GM12878 (cell line): Measurements from ENCODE around the gene LINC00632. TPM values are rescaled to one million over a fixed set of nuclear protein-coding genes. Genes with fewer than 3 reads are reported as not detected.

ENCODE experiments used
- ATAC-seq: fragments of 200-7000 bp; cut with Tn5 transposase; 3 replicates; pipeline ENCODE4 v1.9.1; 2020; ENCODE audit warnings: mild to moderate bottlenecking, moderate library complexity
- BruUV-seq: library from RNA; stranded (reverse); fragments of 400-500 nt; replicated peaks from 2 replicates; lab custom pipeline; 2021; lab: Mats Ljungman, UMichigan
- CTCF ChIA-PET: fragments of 300-600 bp; sonication (Branson Sonifier 250); formaldehyde crosslinking; extraction: SDS; loops from one replicate; lab custom pipeline; 2021; ENCODE audit warnings: inconsistent platforms; lab: Yijun Ruan, JAX
- POLR2A ChIA-PET: fragments of 350-600 bp; formaldehyde crosslinking; extraction: SDS; loops from one replicate; lab custom pipeline; 2021; ENCODE audit warnings: inconsistent platforms; lab: Charles Lee
- RAD21 ChIA-PET: fragments of 300-600 bp; sonication (Branson Sonifier 250); formaldehyde crosslinking; loops from one replicate; lab custom pipeline; 2023; ENCODE audit warnings: antibody characterized with exemption; ENCODE audit not compliant: unreplicated experiment; lab: Charles Lee
- SMC1A ChIA-PET: fragments of 300-600 bp; sonication (Branson Sonifier 250); formaldehyde crosslinking; loops from one replicate; lab custom pipeline; 2023; ENCODE audit not compliant: unreplicated experiment, uncharacterized antibody; lab: Charles Lee
- DNase-seq: peaks from one replicate; pipeline ENCODE4 v3.0.0-alpha.2; 2011; ENCODE audit warnings: low read depth, low spot score
- FAIRE-seq: peaks from 3 replicates; lab custom pipeline; 2011; peaks lifted over from hg19 to GRCh38; lab: Jason Lieb, UNC
- H2AFZ ChIP-seq: 2 replicates; pipeline ENCODE4 v1.6.0; 2011; ENCODE audit warnings: low read depth, low read length, control low read depth; ENCODE audit not compliant: control insufficient read depth
- H3K27ac ChIP-seq: 2 replicates; pipeline ENCODE4 v1.5.1; 2011; ENCODE audit warnings: control low read depth; ENCODE audit not compliant: control insufficient read depth, insufficient read depth
- H3K27me3 ChIP-seq, 2 experiments: replicated peaks in 1 of 2; 2 replicates each; pipeline versions ENCODE4 v1.6.0 to v1.6.1; 2011; ENCODE audit warnings: low read length in 1 of 2; ENCODE audit not compliant: control insufficient read depth in 2 of 2, insufficient read depth in 2 of 2
- H3K36me3 ChIP-seq, 2 experiments: 2 replicates each; pipeline ENCODE4 v1.5.1; 2011; ENCODE audit warnings: low read length in 1 of 2; ENCODE audit not compliant: control insufficient read depth in 2 of 2, insufficient read depth in 2 of 2
- H3K4me1 ChIP-seq: 2 replicates; pipeline ENCODE4 v1.6.1; 2011; ENCODE audit warnings: mild to moderate bottlenecking, low read length, moderate library complexity, mixed read lengths; ENCODE audit not compliant: control insufficient read depth, insufficient read depth
- H3K4me2 ChIP-seq: 2 replicates; pipeline ENCODE4 v1.6.0; 2011; ENCODE audit warnings: control low read depth; ENCODE audit not compliant: control insufficient read depth, insufficient read depth
- H3K4me3 ChIP-seq: fragments of 200-600 bp; sonication (generic); 2 replicates; pipeline ENCODE4 v1.5.1; 2016
- H3K79me2 ChIP-seq: 2 replicates; pipeline ENCODE4 v1.6.0; 2011; ENCODE audit warnings: low read length; ENCODE audit not compliant: control insufficient read depth, insufficient read depth
- H3K9ac ChIP-seq: 2 replicates; pipeline ENCODE4 v1.8.0; 2011; ENCODE audit warnings: low read length, control low read depth, mixed read lengths; ENCODE audit not compliant: control insufficient read depth, insufficient read depth
- H3K9me3 ChIP-seq: replicated peaks from 3 replicates; pipeline ENCODE4 v1.5.1; 2011; ENCODE audit warnings: mild to moderate bottlenecking, low read length; ENCODE audit not compliant: control insufficient read depth, insufficient read depth
- H4K20me1 ChIP-seq: 2 replicates; pipeline ENCODE4 v1.6.0; 2011; ENCODE audit not compliant: control insufficient read depth, insufficient read depth
- CTCF ChIP-seq, 3 experiments: IDR thresholded peaks in 2 of 3; conservative IDR thresholded peaks in 1 of 3; 2 replicates each; pipeline ENCODE4 v1.5.1; 2011; ENCODE audit warnings: low read depth in 3 of 3, low read length in 3 of 3, mild to moderate bottlenecking in 3 of 3, control low read depth in 2 of 3, moderate library complexity in 2 of 3, inconsistent platforms in 1 of 3, mixed read lengths in 1 of 3; ENCODE audit not compliant: control insufficient read depth in 2 of 3, insufficient read depth in 1 of 3; ENCODE audit errors: extremely low read depth in 1 of 3
- FOXM1 ChIP-seq: IDR thresholded peaks from 2 replicates; pipeline ENCODE4 v1.6.1; 2012; ENCODE audit warnings: low read depth, mild to moderate bottlenecking, inconsistent platforms, low read length, moderate library complexity
- JUNB ChIP-seq: IDR thresholded peaks from 2 replicates; pipeline ENCODE4 v1.6.1; 2016; ENCODE audit warnings: antibody characterized with exemption, mild to moderate bottlenecking
- KAT2A ChIP-seq: conservative IDR thresholded peaks from 2 replicates; pipeline ENCODE4 v1.6.1; 2011; ENCODE audit warnings: low read depth, low read length; ENCODE audit not compliant: control insufficient read depth
- KLF5 ChIP-seq: fragments of 450-650 bp; IDR thresholded peaks from 2 replicates; pipeline ENCODE4 v1.6.1; 2014; ENCODE audit warnings: mild to moderate bottlenecking; ENCODE audit not compliant: partially characterized antibody
- LARP7 ChIP-seq: fragments of 450-650 bp; IDR thresholded peaks from 2 replicates; pipeline ENCODE4 v1.6.1; 2017; ENCODE audit warnings: mild to moderate bottlenecking
- NKRF ChIP-seq: fragments of 450-650 bp; conservative IDR thresholded peaks from 2 replicates; pipeline ENCODE4 v1.6.1; 2017; ENCODE audit warnings: mild to moderate bottlenecking, moderate library complexity
- PML ChIP-seq: IDR thresholded peaks from 2 replicates; pipeline ENCODE4 v1.6.1; 2012; ENCODE audit warnings: low read length, inconsistent platforms
- RCOR1 ChIP-seq: conservative IDR thresholded peaks from 2 replicates; pipeline ENCODE4 v1.6.1; 2012; ENCODE audit warnings: low read depth, low read length, improper control_type of control experiment
- RELA ChIP-seq: fragments of 450-650 bp; IDR thresholded peaks from 2 replicates; pipeline ENCODE4 v1.8.0; 2014; ENCODE audit warnings: borderline replicate concordance; ENCODE audit not compliant: partially characterized antibody
- RFX5 ChIP-seq: IDR thresholded peaks from 2 replicates; pipeline ENCODE4 v1.6.1; 2011; ENCODE audit warnings: low read depth, low read length, improper control_type of control experiment
- SIN3A ChIP-seq: IDR thresholded peaks from 2 replicates; pipeline ENCODE4 v1.6.1; 2012; ENCODE audit warnings: low read depth, low read length, improper control_type of control experiment
- SMAD1 ChIP-seq: fragments of 450-650 bp; IDR thresholded peaks from 2 replicates; pipeline ENCODE4 v1.6.1; 2018; ENCODE audit warnings: mild to moderate bottlenecking, low read depth; ENCODE audit not compliant: partially characterized antibody
- ZNF274 ChIP-seq: IDR thresholded peaks from one replicate; pipeline ENCODE4 v1.8.0; 2011; ENCODE audit not compliant: insufficient read length, insufficient read depth
- WGBS: methylation state at CpG from one replicate; pipeline ENCODE4 v1.1.6; 2016; ENCODE audit warnings: low lambda C conversion rate; ENCODE audit not compliant: insufficient replicate concordance, insufficient coverage; ENCODE audit errors: missing lambda C conversion rate; 5-methylcytosine and 5-hydroxymethylcytosine counted together
- in situ Hi-C: fragments of 300-500 bp; cut with MboI; formaldehyde crosslinking; loops from 9 replicates; pipeline ENCODE4 v1.14.3; 2018; ENCODE audit warnings: mixed read lengths
- intact Hi-C: fragments of 100-400 bp; cut with micrococcal nuclease; formaldehyde crosslinking; loops from one replicate; pipeline ENCODE4 v1.14.2; 2022; ENCODE audit not compliant: unreplicated experiment
- polyA plus RNA-seq, 11 experiments: library from polyadenylated mRNA; depleted of rRNA in 4 of 11; unstranded in 6 of 11; stranded (reverse) in 5 of 11; fragments of >200 nt; fragmentation: Nextera tagmentation in 4 of 11; fragmentation: Illumina TruSeq in 1 of 11; extraction: Ambion mirVana in 4 of 11; extraction: Trizol in 1 of 11; gene quantifications; 1 replicate in 1 of 11; 2 replicates in 10 of 11; pipeline versions ENCODE4 v1.2.1 to v1.2.3, GENCODE V29; 2011 to 2016; ENCODE audit warnings: inconsistent platforms in 2 of 11, missing spikeins in 2 of 11, low read depth in 1 of 11
- total RNA-seq, 4 experiments: library from RNA; depleted of rRNA in 3 of 4; stranded (reverse); fragments of >200 nt in 3 of 4; fragmentation: Illumina TruSeq in 1 of 4; extraction: Trizol in 1 of 4; gene quantifications; 2 replicates each; pipeline versions ENCODE4 v1.2.1 to v1.2.3, GENCODE V29; 2013 to 2021
- TF ChIP-seq, protein P1 (sequence below): IDR thresholded peaks from 2 replicates; pipeline ENCODE4 v1.6.1; 2011; ENCODE audit warnings: borderline replicate concordance, low read depth, mild to moderate bottlenecking, moderate library complexity, mixed read lengths, low read length; ENCODE audit not compliant: insufficient read depth; ENCODE audit errors: extremely low read length

Gene LINC00632
- total and polyA plus RNA-seq, 10 of the 15 experiments (the other 5 are each of a cell fraction or from before 2014, with no cell fraction given) = 0.26 to 0.50 TPM; not detected in 8

GRCh38 chrX:140713174-140713539 is 3.6 kb downstream of the LINC00632 start:
- H3K4me1 ChIP-seq = no peaks in the 10 kb centered on the region
- SMC1A ChIA-PET = no interaction called here
- no peak overlapping the region for H3K4me3 ChIP-seq
- in situ Hi-C loops = no loop called here
- H3K9me3 ChIP-seq = no peaks in the 10 kb centered on the region
- H2AFZ ChIP-seq = no peak overlapping the region
- H3K79me2 ChIP-seq = no peaks in the 10 kb centered on the region
- intact Hi-C loops = no loop called here
- no peak overlapping the region for H3K27ac ChIP-seq
- no peaks in the 10 kb centered on the region for H3K27me3 ChIP-seq
- no peaks in the 10 kb centered on the region for H4K20me1 ChIP-seq
- BruUV-seq = no TSS peak
- ATAC-seq (peak; percentile 49), DNase-seq (no peak)
- H3K9ac ChIP-seq = no peak overlapping the region
- H3K4me2 ChIP-seq = no peak overlapping the region
- 10% methylated on average over 6 of the region's 6 CpGs for WGBS
- TF ChIP-seq RCOR1 (no peak), CTCF (IDR thresholded peaks at IDR 0.05 in 2 of 3, conservative IDR thresholded peaks at IDR 0.05 in 1 of 3; ENCODE audit: control insufficient read depth in 2 of 3, extremely low read depth in 1 of 3, insufficient read depth in 1 of 3, low read depth in 3 of 3, low read length in 3 of 3) (no peak), LARP7 (no peak), SIN3A (no peak), KAT2A (no peak), PML (no peak), RELA (no peak), ZNF274 (no peak), FOXM1 (no peak), NKRF (no peak), KLF5 (no peak), RFX5 (no peak), JUNB (no peak), SMAD1 (no peak)
- TF ChIP-seq, protein P1, sequence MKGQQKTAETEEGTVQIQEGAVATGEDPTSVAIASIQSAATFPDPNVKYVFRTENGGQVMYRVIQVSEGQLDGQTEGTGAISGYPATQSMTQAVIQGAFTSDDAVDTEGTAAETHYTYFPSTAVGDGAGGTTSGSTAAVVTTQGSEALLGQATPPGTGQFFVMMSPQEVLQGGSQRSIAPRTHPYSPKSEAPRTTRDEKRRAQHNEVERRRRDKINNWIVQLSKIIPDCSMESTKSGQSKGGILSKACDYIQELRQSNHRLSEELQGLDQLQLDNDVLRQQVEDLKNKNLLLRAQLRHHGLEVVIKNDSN = no peak
- TF ChIP-seq, all 136 proteins: peak for 0
- ChIA-PET CTCF (no interaction called here), RAD21 (no interaction called here), POLR2A (no interaction called here)
- no peak for FAIRE-seq
- no peaks in the 10 kb centered on the region for H3K36me3 ChIP-seq
